ENCODE data around the gene SLAMF1.
"Not testable (repeated sequence)": the region's sequence is repeated elsewhere in the genome, so short reads cannot be mapped to it uniquely, and the experiment has no call there.

Gene SLAMF1

GRCh38 chr1:160646711-160647328, at the start of gene SLAMF1:
TSS of gene SLAMF1 (minus strand) at chr1:160647044. CDS start at chr1:160646945, 99 bp downstream.
- peak; percentile 36 to 37 for DNase-seq

- not testable (repeated sequence) for DNase-seq
Measured at GRCh38 chr1:160692390-160692789, 45.5 kb upstream of the SLAMF1 start.

GRCh38 chr1:160685266-160685665, 38.4 kb upstream of the SLAMF1 start:
- DNase-seq = no peak

- DNase-seq = no peak
Measured at GRCh38 chr1:160682983-160683865, 36.4 kb upstream of the SLAMF1 start.

GRCh38 chr1:160681891-160682140, 35.0 kb upstream of the SLAMF1 start:
- DNase-seq = no peak

- DNase-seq = peak; percentile 88 to 92
Measured at GRCh38 chr1:160681066-160681890, 34.4 kb upstream of the SLAMF1 start.

- no peak for DNase-seq
Measured at GRCh38 chr1:160680399-160680798, 33.6 kb upstream of the SLAMF1 start.

GRCh38 chr1:160679893-160680292, 33.0 kb upstream of the SLAMF1 start:
- DNase-seq = no peak

- DNase-seq = no peak
Measured at GRCh38 chr1:160676869-160677597, 30.2 kb upstream of the SLAMF1 start.

GRCh38 chr1:160675641-160676410, 29.0 kb upstream of the SLAMF1 start:
- DNase-seq = peak; percentile 71 to 73

GRCh38 chr1:160674415-160674814, 27.6 kb upstream of the SLAMF1 start:
- no peak for DNase-seq

- peak; percentile 16 to 18 for DNase-seq
Measured at GRCh38 chr1:160672789-160673695, 26.2 kb upstream of the SLAMF1 start.

- no peak for DNase-seq
Measured at GRCh38 chr1:160671603-160672517, 25.0 kb upstream of the SLAMF1 start.

- no peak for DNase-seq
Measured at GRCh38 chr1:160670701-160671100, 23.9 kb upstream of the SLAMF1 start.

- no peak for DNase-seq
Measured at GRCh38 chr1:160669802-160670201, 23.0 kb upstream of the SLAMF1 start.

GRCh38 chr1:160669276-160669675, 22.4 kb upstream of the SLAMF1 start:
- no peak for DNase-seq

GRCh38 chr1:160667896-160668295, 21.1 kb upstream of the SLAMF1 start:
- DNase-seq = no peak

GRCh38 chr1:160666079-160666442, 19.2 kb upstream of the SLAMF1 start:
- no peak for DNase-seq

GRCh38 chr1:160665330-160666078, 18.7 kb upstream of the SLAMF1 start:
- DNase-seq = no peak
